Neural progenitor cell (in vitro differentiated cells): ENCODE measurements around the gene FAM210B.

ENCODE experiments used
- CTCF ChIP-seq: fragments of 200-600 bp; sonication (generic); IDR thresholded peaks from 2 replicates; pipeline ENCODE4 v1.5.1; 2017; ENCODE audit warnings: antibody characterized with exemption, mild to moderate bottlenecking
- EZH2 ChIP-seq: fragments of 200-600 bp; sonication (generic); IDR thresholded peaks from 2 replicates; pipeline ENCODE4 v1.6.1; 2017; ENCODE audit warnings: antibody characterized with exemption, mild to moderate bottlenecking, moderate library complexity
- EZH2phosphoT487 ChIP-seq: fragments of 200-600 bp; sonication (generic); IDR thresholded peaks from 2 replicates; pipeline ENCODE4 v1.6.1; 2017; ENCODE audit warnings: antibody characterized with exemption

- no peak for TF ChIP-seq CTCF
- TF ChIP-seq EZH2, result no peak
- TF ChIP-seq EZH2phosphoT487, result no peak
Observed at GRCh38 chr20:56388882-56389281, 30.1 kb downstream of the FAM210B start.
